Activated CD4-positive, alpha-beta T cell treated with anti-CD3 and anti-CD28 coated beads for 4 hours (primary cell): Measurements from ENCODE around the gene PTPN4.
A peak's percentile ranks its signal among the peaks of the same experiment; 100 is the strongest.

Experiments
- DNase-seq, 2 donors: peaks; one replicate each; pipeline ENCODE4 v3.0.0-alpha.2; 2020

Gene PTPN4

DNA sequence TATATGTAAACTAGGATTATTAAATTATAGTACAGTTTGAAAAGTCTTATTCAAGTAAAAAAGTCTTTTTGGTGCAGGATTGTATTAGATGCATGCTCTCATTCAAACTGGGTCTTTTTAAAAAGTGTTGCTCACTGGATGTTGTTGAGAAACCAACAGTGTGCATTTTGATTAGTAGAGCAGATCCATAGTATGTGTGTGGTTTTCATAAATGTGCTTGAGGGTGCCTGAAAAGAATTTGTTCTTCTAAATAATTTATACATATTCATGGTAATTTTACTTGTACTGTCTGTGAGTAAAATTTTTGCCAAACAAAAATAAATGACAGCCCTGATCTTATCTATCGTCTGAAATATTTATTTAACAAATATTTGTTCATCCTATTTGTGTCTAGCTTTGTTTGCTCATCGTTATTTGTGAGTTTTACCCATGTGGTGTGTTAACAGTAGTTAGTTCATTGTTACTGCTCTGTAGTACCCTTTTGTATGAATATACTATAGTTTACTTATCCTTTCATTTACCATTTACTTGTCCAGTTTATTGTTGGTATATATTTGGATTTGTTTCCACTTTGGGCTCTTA lies 50.4 kb downstream of the PTPN4 start:
- no peak for DNase-seq

GRCh38 chr2:119814216-119814615 lies 54.5 kb downstream of the PTPN4 start:
- DNase-seq = no peak

DNA sequence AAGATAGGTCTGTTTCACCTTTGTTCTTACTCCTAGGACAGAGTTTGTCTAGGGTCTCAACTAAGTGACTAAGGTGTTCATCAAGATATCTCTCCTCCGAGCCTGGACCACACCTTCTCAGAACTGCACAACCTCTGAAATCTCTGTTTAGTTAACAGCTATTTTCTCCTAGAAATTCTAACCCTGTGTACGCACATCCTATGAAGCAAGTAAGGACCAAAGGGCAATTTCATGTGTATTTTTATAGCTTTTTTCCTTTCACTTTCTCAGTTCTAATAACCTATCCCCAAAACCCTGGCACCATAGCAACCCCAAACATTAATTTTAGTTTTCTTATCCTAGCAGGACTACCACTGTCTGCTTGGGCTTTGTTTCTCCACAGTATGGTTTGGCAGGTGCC lies 59.1 kb downstream of the PTPN4 start:
- DNase-seq = no peak

DNA sequence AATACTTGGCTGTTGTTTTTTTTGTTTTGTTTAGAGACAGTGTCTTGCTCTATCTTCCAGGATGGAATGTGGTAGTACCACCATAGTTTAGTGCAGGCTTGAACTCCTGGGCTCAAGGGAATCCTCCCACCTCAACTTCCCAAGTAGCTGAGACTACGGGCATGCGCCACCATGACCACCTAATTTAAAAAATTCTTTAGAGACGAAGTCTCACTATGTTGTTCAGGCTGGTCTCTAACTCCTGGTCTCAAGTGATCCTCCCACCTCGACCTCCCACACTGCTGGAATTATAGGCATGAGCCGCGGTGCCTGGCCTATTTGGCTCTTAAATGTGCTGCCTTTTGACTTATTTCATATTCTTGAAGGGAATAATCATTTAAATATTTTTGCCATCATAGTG lies 60.1 kb downstream of the PTPN4 start:
- DNase-seq = no peak

DNA sequence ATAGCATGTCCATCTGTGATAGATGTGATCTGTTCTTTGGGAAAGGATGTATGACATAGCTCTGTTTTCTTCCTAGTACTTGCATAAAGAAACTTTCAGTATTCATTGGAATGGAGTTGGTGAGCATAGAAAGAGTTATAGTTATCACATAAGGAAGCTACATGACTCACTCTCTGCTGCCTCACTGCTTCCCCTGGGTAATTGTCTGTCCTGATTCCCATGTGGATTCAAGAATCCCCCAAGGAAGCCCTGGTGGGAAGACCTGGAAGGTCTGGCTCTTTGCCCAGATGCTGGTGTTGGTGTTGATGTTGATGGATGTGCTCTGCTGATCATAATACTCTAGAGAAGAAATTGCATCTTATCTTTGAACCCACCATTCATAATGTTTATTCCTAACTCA lies 60.6 kb downstream of the PTPN4 start:
- no peak for DNase-seq

DNA sequence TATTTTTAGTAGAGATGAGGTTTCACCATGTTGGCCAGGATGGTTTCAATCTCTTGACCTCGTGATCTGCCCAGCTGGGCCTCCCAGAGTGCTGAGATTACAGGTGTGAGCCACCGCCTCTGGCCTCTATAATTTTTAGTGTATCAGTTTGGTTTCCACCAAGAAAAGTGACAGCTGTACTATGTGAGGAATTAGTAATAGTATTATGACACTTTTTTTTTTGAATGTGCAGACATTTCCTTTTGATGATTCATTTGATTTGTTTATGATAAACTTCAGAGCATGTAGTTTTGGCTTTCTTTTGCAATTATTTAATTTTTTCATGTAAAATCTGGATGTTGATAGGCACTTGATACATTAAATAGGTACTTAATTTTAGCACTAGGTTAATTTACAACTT lies 61.5 kb downstream of the PTPN4 start:
- no peak for DNase-seq

DNA sequence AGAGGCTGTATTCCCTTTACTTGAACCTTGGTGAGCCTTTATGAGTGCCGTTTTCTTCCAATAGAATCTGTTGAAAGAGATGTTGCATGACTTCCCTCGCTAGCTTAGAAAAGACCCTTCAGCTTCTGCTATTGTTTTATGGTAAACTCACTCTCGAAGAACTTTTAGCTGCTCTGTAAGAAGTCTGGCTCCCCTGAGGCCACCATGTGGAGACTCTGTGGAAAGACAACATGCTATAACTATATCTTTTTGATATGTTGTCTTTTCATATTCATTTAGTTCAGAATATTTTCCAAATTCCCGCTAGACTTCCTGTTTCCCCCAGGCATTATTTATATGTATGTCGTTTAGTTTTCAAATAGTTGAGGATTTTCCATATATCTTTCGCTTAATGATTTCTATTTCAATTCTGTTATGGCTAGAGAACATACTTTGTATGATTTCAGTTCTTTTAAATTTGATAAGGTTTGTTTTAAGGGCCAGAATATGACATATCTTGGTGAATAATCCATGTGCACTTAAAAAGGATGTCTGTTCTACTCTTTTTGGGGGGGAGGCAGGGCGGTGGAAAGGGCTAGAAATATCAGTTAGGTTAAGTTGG lies 64.1 kb downstream of the PTPN4 start:
- peak; percentile 24 to 39 for DNase-seq

GRCh38 chr2:119826370-119826961 lies 66.7 kb downstream of the PTPN4 start:
- peak; percentile 25 to 46 for DNase-seq

GRCh38 chr2:119827866-119828507 lies 68.3 kb downstream of the PTPN4 start:
- DNase-seq = no peak

- DNase-seq = no peak
Measured at GRCh38 chr2:119836455-119837142, 76.9 kb downstream of the PTPN4 start.

DNA sequence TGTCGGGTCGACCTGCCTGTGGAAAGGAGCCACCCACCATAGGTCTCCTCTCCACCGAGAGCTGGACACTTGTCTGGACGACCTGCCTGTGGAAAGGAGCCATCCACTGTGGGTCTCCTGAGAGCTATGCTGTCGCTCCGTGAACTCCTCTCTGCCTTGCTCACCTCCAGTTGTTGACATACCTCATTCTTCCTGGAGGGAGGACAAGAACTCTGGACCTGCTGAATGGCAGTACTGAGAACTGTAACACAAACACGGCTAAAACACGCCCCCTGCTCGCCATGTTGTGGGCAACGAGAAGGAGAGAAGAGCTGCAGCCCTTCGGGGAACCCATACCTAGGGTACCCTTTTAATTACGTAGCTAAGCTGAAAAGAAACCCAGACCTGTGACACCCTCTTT lies 77.6 kb downstream of the PTPN4 start:
- no peak for DNase-seq

DNA sequence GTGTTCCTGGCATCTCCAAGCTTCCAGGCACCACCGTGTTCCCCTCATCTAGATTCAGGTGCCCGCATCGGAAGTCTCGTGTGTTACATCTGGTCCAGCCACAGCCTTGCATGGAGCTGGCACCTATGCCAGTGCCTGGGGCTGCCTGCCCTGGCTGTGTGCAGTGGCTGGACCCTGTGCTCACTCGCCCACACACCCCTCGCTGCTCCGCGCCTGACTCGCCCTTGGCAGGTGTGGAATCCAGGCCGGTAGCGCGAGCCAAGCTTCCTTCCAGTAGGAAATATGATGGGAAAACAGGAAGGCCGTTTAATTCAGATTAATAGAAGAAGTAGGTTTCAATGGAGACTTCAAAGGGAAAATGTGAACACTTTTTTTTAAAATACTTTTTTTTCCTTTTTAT lies 78.0 kb downstream of the PTPN4 start:
- no peak for DNase-seq

- DNase-seq = peak in 1 of 2 donors; percentile 9
Measured at GRCh38 chr2:119838179-119838578, 78.5 kb downstream of the PTPN4 start.

DNA sequence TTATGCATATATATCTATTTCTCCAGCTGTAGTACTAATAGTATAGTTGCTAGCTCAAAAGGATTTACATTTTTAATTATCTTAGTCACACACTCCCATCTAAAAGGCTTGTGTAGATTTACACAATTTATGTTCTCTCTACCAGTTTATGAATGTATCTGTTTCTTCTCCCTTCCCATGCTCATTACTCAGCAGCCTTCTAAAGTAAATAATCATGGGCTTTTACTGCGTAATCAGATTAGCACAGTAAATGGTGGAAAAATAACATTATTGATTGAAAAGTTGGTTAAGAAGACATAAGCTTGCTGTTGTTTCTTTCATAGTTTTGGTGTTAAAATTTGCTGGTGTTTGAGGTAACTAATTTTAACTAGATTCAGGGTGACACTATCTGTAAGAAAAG lies 81.8 kb downstream of the PTPN4 start:
- DNase-seq = no peak

GRCh38 chr2:119846021-119846420 lies 86.3 kb downstream of the PTPN4 start:
- DNase-seq = no peak

DNA sequence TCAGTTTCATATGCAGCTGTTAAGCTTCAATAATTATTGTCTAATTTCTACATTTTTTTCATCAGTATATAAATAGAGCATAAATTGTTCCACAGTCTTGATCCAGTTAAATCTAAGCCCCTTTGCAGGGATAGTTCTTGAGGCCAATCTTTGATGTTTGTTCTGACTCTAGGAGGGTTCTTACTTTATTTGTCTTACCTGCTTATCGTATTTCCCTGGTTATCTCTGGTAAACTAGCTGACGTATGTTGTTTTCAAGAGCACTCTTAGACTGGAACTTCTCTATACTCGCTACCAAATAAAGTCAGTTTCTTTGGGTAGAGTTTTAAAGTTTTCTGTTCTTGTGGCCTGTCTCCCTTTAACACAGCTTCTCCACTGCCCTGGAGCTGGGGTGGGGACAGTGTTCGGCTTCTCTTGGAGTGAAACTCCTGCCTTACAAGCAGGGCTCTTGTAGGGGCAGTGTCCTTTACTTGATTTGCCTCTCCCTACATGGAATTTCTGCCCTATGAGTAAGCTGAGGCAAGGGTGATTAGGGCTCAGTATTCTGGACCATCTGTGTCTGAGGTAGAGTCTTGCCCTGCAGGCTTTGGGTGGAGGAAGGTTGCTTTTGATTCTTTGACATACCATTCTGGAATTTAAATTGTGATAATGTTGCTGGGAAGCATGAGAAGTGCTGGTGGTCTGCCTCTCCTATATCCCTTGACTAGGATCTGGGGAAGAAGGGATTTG lies 90.3 kb downstream of the PTPN4 start:
- DNase-seq = no peak

- no peak for DNase-seq
Measured at GRCh38 chr2:119852214-119852613, 92.5 kb downstream of the PTPN4 start.

GRCh38 chr2:119853777-119854399 lies 94.2 kb downstream of the PTPN4 start:
- no peak for DNase-seq

GRCh38 chr2:119856469-119856901 lies 96.8 kb downstream of the PTPN4 start:
- no peak for DNase-seq

- no peak for DNase-seq
Measured at GRCh38 chr2:119857742-119858141, 98.0 kb downstream of the PTPN4 start.

DNA sequence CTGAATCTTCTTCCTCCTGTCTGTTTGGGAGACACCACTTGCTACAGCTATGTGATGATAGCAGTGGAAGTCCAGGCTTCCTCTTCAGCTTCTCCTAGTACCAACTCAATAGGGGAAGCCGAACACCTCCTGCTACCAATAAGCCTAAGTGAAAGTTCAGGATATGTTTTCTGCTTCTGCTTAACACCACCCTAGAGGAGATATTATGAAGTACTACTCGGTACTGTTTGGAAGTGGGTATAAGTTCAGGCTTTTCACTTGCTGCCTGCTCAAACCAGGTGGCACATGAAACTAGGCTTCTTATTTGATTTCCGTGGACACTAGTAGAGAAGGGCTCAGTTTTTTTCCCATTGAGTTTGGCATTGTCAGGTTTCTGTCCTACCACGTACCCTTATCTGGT lies 99.8 kb downstream of the PTPN4 start:
- DNase-seq = no peak

- no peak for DNase-seq
Measured at GRCh38 chr2:119860924-119861323, 101.2 kb downstream of the PTPN4 start.
